ENCODE measurements around the gene EPS15.
"Not testable (repeated sequence)": the region's sequence is repeated elsewhere in the genome, so short reads cannot be mapped to it uniquely, and the experiment has no call there.

The EPS15 gene

DNA sequence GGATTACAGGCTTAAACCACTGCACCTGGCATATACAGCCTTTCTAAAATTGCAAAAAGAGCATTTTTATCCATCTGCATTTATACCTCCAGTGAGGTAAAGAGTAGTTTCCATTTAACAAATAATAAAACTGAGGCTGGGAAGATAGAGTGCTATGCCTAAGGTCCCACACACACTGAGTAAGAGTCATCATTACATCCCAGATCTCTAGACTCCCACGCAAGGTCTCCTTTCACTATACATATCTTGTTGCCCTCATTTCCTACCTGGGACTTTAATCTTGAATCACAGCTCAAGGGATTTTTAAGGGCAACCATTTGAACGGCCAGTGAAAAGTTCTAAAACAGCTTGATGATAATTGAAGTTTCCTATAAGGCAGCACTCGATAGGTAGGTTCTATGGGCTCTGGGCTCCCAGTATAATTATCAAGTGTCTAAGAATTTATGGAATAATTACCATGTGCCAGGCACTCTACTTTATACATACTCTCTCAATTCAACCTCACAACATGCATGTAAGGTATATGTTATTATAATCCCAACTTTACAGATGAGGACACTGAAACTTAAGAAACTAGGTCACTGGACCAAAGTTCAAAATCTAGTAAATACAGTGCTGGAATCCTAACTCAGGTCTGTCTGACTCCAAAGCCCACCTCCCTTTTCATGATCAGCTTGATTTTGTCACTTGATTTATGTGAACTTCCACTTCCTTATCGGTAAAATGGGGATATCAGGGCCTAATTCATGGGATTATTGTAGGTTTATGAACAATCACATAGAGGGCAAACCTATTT lies 23.3 kb upstream of the EPS15 start:
- no peak for DNase-seq

GRCh38 chr1:51541313-51542050 lies 22.4 kb upstream of the EPS15 start:
- DNase-seq, result no peak

GRCh38 chr1:51537568-51537967 lies 18.5 kb upstream of the EPS15 start:
- no peak for DNase-seq

DNA sequence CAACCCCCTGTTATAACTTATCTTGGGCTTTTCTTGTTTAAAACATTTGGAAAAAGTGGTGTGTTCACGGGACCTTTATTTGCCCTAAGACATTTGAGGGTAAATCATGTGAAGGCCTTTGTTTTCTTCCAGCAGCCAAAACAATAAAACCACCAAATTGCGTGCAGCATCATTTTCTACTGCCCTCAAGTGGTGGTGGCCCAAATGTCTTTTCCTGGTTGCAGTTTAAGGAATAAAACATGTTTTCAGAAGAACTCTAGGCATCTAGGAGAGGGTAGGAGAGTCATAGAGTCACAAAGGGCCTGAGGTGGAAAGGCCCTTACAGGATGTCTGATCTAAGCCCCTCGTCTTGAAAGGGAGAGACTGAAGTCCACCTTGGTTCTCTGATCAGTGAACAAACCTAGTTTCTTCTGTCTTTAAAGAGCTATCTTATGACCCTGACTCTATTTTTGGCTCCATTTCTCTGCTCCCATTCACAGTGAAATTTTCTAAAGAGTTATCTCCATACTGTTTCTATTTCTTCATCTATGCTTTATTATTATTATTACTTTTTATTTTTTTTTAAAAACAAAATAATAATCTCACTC lies 16.0 kb upstream of the EPS15 start:
- DNase-seq, result peak; percentile 53

DNA sequence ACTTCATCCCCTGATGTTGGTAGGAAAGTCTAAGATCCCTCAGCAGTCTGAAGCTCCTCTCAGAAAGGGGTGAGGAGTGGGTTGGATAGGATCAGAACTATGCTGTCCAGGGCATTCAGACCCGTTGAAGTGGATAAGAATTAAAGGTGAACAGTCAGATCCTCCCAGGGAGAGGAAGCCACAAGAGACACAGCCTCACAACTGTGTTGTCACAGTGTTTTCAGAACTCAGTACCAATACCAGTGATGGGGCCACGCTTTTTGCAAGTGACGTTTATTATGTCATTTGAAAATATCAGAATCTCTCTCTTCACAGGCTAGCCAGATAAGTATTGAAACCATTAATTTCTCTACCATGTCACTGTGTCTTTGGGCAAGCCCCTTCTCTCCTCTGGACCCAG lies 15.4 kb upstream of the EPS15 start:
- DNase-seq, result no peak

DNA sequence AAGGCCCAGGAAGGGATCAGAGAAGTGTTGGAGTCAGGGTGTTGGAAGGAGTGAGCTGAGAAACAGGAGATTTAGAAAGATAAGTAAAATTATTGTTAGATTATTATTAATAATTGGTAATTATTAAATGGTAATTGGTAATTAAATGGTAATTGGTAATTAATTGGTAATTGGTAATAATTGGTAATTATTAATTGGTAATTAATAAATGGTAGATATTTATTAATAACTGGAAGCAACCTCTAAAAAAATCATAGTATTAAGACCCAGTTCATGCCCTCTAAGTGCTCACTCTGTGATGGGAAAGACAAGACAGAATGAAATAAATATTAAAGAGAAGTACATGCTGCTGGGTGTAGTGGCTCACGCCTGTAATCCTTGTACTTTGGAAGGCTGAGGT lies 13.8 kb upstream of the EPS15 start:
- no peak for DNase-seq

DNA sequence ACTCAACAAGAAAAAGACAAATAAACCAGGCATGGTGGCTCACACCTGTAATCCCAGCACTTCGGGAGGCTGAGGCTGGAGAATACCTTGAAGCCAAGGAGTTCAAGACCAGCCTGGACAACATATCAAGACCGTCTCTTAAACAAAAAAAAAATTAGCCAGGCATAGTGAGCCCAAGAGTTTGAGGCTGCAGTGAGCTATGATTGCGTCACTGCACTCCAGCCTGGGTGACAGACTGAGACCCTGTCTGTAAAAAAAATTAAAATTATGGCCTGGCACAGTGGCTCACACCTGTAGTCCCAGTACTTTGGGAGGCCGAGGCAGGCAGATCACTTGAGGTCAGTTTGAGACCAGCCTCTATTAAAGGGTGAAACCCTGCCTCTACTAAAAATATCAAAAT lies 11.4 kb upstream of the EPS15 start:
- not testable (repeated sequence) for DNase-seq

DNA sequence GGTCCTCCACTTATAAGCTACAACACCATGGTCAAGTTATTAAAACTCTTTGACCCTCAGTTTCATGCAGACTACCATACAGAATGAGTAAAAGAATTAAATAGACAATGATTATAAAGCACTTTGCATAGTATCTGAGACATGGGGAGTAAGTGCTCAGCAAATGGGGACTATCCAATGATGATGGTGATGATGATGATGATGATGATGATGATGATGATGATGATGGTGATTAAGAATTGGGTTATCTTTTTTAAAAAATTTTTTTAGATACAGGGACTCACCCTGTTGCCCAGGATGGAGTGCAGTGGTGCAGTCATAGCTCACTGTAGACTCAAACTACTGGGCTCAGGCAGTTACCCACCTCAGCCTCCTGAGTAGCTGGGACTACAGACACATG lies 8.1 kb upstream of the EPS15 start:
- DNase-seq, result no peak

- DNase-seq, result no peak
Observed at GRCh38 chr1:51526248-51526647, 7.2 kb upstream of the EPS15 start.

GRCh38 chr1:51525295-51525694 lies 6.2 kb upstream of the EPS15 start:
- no peak for DNase-seq

- no peak for DNase-seq
Observed at GRCh38 chr1:51524817-51525216, 5.8 kb upstream of the EPS15 start.

DNA sequence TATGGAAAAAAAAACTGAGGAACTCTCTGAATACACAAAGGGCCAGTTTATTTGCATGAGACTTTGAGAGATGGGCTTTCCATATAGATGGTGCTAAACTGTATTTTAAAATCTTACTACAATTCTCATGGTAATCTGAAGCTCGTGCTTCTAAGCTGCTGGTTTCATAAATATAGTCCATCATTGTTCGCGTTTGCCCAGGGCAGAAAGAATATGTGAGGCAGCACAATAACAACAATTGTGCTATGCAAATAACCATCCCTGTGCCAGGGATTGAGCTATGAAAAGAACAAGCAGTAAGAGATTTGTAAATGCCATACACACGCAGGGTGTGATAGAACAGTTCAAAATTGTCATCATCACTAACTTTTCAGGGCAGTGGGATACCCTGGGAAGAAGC lies 4.9 kb upstream of the EPS15 start:
- DNase-seq, result no peak

DNA sequence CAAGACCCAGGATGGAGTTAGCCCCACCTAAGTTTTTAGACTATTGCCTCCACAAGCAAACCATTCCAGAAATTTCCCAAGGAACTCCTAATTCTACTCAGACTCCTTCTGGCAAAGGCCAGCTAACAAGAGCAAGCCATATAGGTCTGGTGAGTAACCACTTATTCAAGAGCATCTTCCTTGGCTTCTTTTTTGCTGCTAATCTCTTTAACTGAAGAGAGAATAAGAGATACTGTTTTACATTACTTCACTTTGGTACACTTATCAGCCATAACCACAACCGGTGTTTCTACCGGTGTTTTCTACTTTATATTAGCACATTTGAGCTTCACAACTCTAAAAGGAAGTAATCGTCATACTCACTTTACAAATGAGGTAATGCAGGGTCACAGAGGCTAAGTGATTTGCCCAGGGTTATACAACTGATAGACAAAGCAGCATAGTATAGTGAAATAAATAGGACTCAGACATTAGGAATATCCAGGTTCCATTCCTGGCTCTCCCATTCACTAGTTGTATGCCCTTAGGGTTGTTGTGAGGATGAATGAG lies 1.7 kb upstream of the EPS15 start:
- no peak for DNase-seq

DNA sequence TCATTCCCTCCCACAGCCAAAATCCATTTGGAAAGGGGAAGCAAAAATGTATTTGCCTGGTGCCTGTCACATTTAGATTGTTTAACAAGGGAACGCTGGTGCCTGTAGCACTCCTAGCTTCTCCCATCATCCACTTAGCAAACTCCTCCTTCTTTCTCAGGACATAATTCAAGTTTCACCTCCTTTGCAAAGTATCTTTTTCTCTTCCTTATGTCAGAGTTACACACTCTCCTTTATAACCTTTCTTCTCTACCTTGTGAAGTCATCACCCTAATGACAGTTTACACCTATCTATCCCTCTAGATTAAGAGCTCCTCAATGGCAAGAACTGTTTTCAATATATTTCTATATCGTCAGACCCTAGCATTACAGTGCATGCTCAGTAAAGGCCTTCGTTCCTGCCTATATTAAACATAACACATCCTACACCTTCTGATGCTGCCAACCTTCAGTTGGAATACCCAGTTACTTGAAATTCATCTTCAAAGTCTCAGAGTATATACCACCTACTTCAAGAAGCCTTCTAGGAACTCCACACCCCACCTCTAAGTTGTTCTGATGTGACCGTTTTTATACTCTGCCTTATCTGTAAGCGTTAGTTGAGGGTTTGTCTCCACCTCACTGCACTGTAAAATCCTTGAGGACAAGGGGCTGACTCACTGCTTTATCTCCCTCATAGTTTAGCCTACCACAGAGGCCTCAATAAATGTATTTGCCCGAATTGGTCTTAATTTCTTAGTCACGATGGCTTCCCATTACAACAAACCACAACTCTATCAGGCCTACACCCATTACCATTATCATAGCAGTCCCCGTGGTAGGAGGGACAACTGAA lies 1.0 kb upstream of the EPS15 start:
- DNase-seq, result no peak

GRCh38 chr1:51518586-51519047 lies 449 bp downstream of the EPS15 start:
- no peak for DNase-seq

GRCh38 chr1:51518033-51518585 lies 957 bp downstream of the EPS15 start:
- peak; percentile 78 for DNase-seq

GRCh38 chr1:51517361-51518032 lies 1.6 kb downstream of the EPS15 start:
- DNase-seq, result no peak

GRCh38 chr1:51516649-51517158 lies 2.4 kb downstream of the EPS15 start:
- DNase-seq, result no peak

- DNase-seq, result no peak
Observed at GRCh38 chr1:51515982-51516648, 3.0 kb downstream of the EPS15 start.

- DNase-seq, result no peak
Observed at GRCh38 chr1:51515312-51515960, 3.6 kb downstream of the EPS15 start.

Data from retina (tissue), 1 donor.